Lower leg skin (tissue), 4 donors: ENCODE measurements around the gene PCDHGB2. TPM values are rescaled to one million over a fixed set of nuclear protein-coding genes. Genes with fewer than 3 reads are reported as not detected.
"Not testable (repeated sequence)": the region's sequence is repeated elsewhere in the genome, so short reads cannot be mapped to it uniquely, and the experiment has no call there.

Experiments used
- DNase-seq, 2 donors: peaks; one replicate each; pipeline ENCODE4 v3.0.0-alpha.2; 2019; ENCODE audit warnings: low spot score in 2 of 2
- H3K4me3 ChIP-seq: fragments of 200-600 bp; sonication (generic); 2 replicates; pipeline ENCODE4 v1.5.1; 2017; ENCODE audit warnings: mild to moderate bottlenecking, low read depth; ENCODE audit not compliant: poor library complexity, severe bottlenecking
- POLR2A ChIP-seq, 2 donors: fragments of 450-650 bp; IDR thresholded peaks; one replicate each; pipeline ENCODE4 v1.6.1; 2016 to 2017; ENCODE audit warnings: antibody characterized with exemption in 2 of 2, mild to moderate bottlenecking in 1 of 2, moderate library complexity in 1 of 2
- WGBS, 2 donors: methylation state at CpG; one replicate each; pipeline ENCODE4 v1.1.5; 2018; 5-methylcytosine and 5-hydroxymethylcytosine counted together
- intact Hi-C: fragments of 100-400 bp; cut with DNase I; formaldehyde crosslinking; loops from one replicate; pipeline ENCODE4 v1.15.0; 2023; ENCODE audit warnings: low total_unique reads
- total RNA-seq, 4 donors: library from RNA; depleted of rRNA; stranded (reverse); fragments of >200 nt; gene quantifications; one replicate each; pipeline ENCODE4 v1.1.0, GENCODE V29; 2016
- TF ChIP-seq, protein P1 (sequence below), 3 donors: fragments of 450-650 bp; IDR thresholded peaks; one replicate each; pipeline ENCODE4 v1.5.1; 2016; ENCODE audit warnings: antibody characterized with exemption in 3 of 3, mild to moderate bottlenecking in 3 of 3, moderate library complexity in 2 of 3

Gene PCDHGB2
- 1 to 10 TPM; 2.1 to 4.0 (median 2.6) TPM for total RNA-seq

DNA sequence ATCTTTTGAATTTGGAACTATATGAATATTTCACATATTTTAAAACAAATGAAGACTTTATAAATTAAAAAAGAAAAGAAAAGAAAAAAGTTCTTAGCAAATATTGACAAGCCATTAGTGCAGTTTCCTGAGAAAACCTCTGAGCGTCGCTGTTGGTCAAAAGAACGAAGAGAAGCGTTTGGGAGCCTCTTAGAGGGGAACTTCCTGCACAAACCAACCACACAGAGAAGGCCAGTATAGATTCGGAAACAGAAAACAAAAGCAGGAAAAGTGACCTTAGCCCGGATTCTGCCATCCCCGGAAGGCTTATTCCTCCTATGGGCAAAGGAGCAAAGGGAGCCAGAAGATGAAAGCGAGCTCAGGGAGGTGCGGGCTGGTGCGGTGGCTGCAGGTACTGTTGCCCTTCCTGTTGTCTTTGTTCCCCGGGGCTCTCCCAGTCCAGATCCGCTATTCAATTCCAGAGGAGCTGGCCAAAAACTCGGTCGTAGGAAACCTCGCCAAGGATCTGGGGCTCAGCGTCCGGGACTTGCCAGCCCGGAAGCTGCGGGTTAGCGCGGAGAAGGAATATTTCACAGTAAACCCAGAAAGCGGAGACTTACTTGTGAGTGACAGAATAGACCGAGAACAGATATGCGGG lies at the start of gene PCDHGB2:
Gene PCDHGB2, plus strand, starts transcription at position 205 of the 637 bp plus-strand sequence. Its CDS starts 142 bp downstream, at position 347.
- 19 to 22% methylated on average over 24 of the region's 24 CpGs for WGBS, 2 donors
- TF ChIP-seq, protein P1, sequence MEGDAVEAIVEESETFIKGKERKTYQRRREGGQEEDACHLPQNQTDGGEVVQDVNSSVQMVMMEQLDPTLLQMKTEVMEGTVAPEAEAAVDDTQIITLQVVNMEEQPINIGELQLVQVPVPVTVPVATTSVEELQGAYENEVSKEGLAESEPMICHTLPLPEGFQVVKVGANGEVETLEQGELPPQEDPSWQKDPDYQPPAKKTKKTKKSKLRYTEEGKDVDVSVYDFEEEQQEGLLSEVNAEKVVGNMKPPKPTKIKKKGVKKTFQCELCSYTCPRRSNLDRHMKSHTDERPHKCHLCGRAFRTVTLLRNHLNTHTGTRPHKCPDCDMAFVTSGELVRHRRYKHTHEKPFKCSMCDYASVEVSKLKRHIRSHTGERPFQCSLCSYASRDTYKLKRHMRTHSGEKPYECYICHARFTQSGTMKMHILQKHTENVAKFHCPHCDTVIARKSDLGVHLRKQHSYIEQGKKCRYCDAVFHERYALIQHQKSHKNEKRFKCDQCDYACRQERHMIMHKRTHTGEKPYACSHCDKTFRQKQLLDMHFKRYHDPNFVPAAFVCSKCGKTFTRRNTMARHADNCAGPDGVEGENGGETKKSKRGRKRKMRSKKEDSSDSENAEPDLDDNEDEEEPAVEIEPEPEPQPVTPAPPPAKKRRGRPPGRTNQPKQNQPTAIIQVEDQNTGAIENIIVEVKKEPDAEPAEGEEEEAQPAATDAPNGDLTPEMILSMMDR (IDR thresholded peaks at IDR 0.05): no peak
- TF ChIP-seq POLR2A (IDR thresholded peaks at IDR 0.05): no peak
- DNase-seq: no peak
- intact Hi-C loops: no loop called here
- H3K4me3 ChIP-seq: no peak within 1 kb of the TSS

DNA sequence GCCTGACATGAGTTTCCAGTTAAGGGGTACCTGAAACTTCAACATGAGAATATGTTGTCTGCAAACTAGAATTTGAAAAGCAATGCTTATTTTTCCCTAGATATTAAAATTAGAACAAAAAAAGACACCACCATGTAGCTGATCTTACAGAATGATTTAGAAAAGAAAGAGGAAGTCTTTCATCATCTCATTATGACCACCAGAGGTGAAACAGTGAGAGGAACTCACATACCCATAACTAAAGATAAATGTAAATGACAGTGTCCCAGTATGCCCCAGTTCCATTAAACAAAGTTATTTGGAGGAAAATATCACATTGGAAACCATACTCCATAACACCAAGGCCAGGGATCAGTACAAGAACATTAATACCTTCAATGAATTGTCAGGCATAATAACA lies 46.1 kb upstream of the PCDHGB2 start:
- DNase-seq: no peak
- TF ChIP-seq POLR2A (IDR thresholded peaks at IDR 0.05): no peak
- TF ChIP-seq, protein P1 (IDR thresholded peaks at IDR 0.05): no peak
- H3K4me3 ChIP-seq: no peak overlapping the region
- intact Hi-C loops: no loop called here

DNA sequence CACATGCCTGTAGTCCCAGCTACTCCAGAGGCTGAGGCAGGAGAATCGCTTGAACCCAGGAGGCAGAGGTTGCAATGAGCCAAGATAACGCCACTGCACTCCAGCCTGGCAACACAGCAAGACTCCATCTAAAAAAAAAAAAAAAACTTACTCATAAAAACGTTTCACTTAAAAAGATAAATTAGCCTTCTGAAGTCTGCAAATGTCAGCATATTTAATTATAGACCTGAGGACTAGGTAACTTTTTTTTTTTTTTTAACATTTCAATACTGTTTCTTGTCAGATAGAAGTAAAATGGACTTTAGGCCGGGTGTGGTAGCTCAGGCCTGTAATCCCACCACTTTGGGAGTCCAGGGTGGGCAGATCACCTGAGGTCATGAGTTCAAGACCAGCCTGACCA lies 42.8 kb upstream of the PCDHGB2 start:
- H3K4me3 ChIP-seq, intact Hi-C loops, DNase-seq: not testable (repeated sequence)
- 83 to 86% methylated on average over 4 of the region's 4 CpGs for WGBS, 2 donors

DNA sequence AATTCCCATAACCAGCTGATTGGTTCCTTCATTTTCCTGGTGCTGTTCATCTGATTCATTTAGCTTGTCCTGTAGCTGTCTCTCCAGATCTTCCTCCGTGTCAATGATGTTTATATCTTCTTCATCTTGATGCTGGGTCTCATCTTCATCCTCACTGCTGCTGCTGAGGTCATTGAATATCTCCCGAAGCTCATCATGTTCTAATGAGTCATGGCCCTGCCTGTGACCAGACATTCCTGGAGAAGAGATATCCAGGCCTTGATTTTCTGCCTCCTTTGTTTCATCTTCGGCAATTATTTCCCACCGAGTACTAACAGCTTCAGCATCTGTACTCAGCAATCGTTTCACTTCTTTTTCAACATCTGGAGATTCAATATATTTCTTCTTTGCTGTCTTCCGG lies 40.6 kb upstream of the PCDHGB2 start:
- intact Hi-C loops: no loop called here
- 95 to 98% methylated on average over 6 of the region's 6 CpGs for WGBS, 2 donors
- no peak overlapping the region for H3K4me3 ChIP-seq
- TF ChIP-seq, protein P1 (IDR thresholded peaks at IDR 0.05): no peak
- no peak for TF ChIP-seq POLR2A (IDR thresholded peaks at IDR 0.05)
- no peak for DNase-seq

DNA sequence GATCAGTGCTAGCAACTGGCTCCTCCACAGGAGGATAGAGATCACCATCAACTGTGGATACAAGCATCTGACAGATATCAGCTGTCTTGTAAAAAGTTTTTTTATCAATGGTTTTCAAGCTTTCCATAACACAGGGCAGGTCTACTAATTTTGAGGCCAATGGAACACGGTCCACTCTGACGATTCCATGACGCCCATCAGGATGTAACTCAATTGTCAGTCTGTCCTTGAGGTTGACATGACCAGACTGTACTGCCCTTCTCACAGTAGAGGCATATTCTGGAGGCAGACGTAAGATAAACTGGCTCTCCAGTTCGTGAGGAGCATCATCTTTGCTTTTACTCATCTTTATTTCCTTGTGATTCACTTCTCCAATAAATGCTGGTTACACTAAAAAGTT lies 40.1 kb upstream of the PCDHGB2 start:
- intact Hi-C loops: no loop called here
- TF ChIP-seq POLR2A (IDR thresholded peaks at IDR 0.05): no peak
- TF ChIP-seq, protein P1 (IDR thresholded peaks at IDR 0.05): no peak
- no peak for DNase-seq
- WGBS, 2 donors: 72 to 76% methylated on average over 5 of the region's 5 CpGs
- H3K4me3 ChIP-seq: peak overlapping the region; percentile 82

DNA sequence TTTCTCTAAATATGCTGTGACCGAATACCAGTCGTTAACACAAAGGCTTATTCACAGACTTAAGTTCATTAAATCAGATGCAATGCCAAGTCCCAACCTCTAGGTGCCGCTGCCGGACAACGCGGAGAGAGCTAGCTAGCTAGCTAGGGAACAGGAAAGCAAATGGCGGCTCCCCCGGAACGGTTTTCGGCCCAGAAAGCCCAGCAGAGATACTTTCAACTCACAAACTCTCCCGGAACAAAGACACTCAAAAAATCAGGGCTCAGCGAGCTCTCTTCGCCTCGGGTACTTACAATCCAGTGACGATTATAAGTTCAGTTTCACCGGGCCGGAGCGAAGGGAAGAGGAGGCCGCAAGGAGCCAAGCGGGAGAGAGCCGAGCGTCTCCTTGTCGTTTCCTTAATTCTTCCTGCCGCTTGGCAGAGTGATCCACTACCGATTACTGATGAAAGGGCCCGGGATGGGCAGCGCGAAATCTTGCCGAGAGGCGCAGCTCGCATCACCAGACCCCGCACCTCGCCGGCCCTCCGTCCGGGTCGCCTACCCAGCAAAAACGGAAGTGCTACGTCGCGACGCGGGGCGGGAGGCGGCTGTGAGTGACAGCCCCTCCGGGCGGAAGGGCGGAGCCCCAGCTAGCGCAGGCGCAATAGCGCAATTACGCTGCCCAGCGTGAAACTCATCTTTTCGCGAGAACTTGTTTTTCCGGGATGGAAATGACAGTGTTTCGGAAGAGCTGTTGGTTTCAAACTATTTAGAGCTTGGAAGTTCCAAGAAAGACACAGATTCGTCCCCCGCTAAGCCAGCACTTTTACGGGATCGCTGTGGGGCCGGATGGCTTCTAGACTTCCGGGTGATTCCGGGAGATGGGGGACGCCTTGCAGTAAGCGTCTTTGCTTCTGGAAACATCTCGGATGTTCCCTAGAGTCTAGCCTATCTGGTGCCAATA lies 39.3 kb upstream of the PCDHGB2 start, which contains the start of gene TAF7:
Gene TAF7, minus strand, starts transcription at position 560 of the 945 bp plus-strand sequence. CDS start 740 bp downstream, outside the sequence.
- WGBS, 2 donors: 1 to 2% methylated on average over 67 of the region's 67 CpGs
- TF ChIP-seq POLR2A (IDR thresholded peaks at IDR 0.05): peak in 1 of 2 donors; percentile 94
- TF ChIP-seq, protein P1 (IDR thresholded peaks at IDR 0.05): peak in 1 of 3 donors; percentile 60
- DNase-seq: peak; percentile 86 to 97
- H3K4me3 ChIP-seq: peak within 1 kb of the TSS; percentile 82
- intact Hi-C loops: no loop called here
